Esophagus (tissue), 2 donors: ENCODE data around the gene DDX27. TPM values are rescaled to one million over a fixed set of nuclear protein-coding genes. Genes with fewer than 3 reads are reported as not detected.

ENCODE experiments used
- H3K27ac ChIP-seq, 2 donors: one replicate each; pipeline ENCODE4 v1.5.1; 2013; ENCODE audit warnings: low read depth in 2 of 2, mild to moderate bottlenecking in 2 of 2, inconsistent platforms in 1 of 2, low read length in 1 of 2, moderate library complexity in 1 of 2
- H3K27me3 ChIP-seq, 2 donors: one replicate each; pipeline ENCODE4 v1.6.1; 2013; ENCODE audit warnings: low read length in 2 of 2, control low read depth in 1 of 2, mild to moderate bottlenecking in 1 of 2; ENCODE audit not compliant: insufficient read depth in 2 of 2, control insufficient read depth in 1 of 2
- H3K36me3 ChIP-seq, 2 donors: one replicate each; pipeline ENCODE4 v1.6.1; 2013; ENCODE audit warnings: low read length in 1 of 2; ENCODE audit not compliant: control insufficient read depth in 2 of 2, insufficient read depth in 2 of 2
- H3K4me1 ChIP-seq, 2 donors: one replicate each; pipeline ENCODE4 v1.6.1; 2013; ENCODE audit warnings: low read length in 1 of 2; ENCODE audit not compliant: control insufficient read depth in 2 of 2, insufficient read depth in 2 of 2
- H3K4me3 ChIP-seq, 2 donors: one replicate each; pipeline ENCODE4 v1.5.1; 2013; ENCODE audit warnings: low read length in 2 of 2, mild to moderate bottlenecking in 2 of 2, low read depth in 1 of 2, moderate library complexity in 1 of 2
- H3K9me3 ChIP-seq, 2 donors: one replicate each; pipeline ENCODE4 v1.6.1; 2013; ENCODE audit warnings: mild to moderate bottlenecking in 2 of 2, low read depth in 1 of 2, low read length in 1 of 2, moderate library complexity in 1 of 2; ENCODE audit not compliant: control insufficient read depth in 2 of 2, insufficient read depth in 1 of 2
- WGBS, 2 donors: extraction: QIAGEN DNeasy Blood & Tissue Kit; methylation state at CpG; one replicate each; pipeline ENCODE4 v1.1.7; 2013; 5-methylcytosine and 5-hydroxymethylcytosine counted together
- polyA plus RNA-seq, 2 donors: library from polyadenylated mRNA; stranded (reverse); fragments of 200-250 nt; gene quantifications; one replicate each; pipeline ENCODE4 v1.2.3, GENCODE V29; 2013
- donor health status: healthy with polysubstance abuse.
- donor health status: Bipolar disorder and iron deficiency.

The DDX27 gene, protein sequence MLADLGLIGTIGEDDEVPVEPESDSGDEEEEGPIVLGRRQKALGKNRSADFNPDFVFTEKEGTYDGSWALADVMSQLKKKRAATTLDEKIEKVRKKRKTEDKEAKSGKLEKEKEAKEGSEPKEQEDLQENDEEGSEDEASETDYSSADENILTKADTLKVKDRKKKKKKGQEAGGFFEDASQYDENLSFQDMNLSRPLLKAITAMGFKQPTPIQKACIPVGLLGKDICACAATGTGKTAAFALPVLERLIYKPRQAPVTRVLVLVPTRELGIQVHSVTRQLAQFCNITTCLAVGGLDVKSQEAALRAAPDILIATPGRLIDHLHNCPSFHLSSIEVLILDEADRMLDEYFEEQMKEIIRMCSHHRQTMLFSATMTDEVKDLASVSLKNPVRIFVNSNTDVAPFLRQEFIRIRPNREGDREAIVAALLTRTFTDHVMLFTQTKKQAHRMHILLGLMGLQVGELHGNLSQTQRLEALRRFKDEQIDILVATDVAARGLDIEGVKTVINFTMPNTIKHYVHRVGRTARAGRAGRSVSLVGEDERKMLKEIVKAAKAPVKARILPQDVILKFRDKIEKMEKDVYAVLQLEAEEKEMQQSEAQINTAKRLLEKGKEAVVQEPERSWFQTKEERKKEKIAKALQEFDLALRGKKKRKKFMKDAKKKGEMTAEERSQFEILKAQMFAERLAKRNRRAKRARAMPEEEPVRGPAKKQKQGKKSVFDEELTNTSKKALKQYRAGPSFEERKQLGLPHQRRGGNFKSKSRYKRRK
- 10 to 100 TPM; 14.2 to 27.0 TPM for polyA plus RNA-seq

DNA sequence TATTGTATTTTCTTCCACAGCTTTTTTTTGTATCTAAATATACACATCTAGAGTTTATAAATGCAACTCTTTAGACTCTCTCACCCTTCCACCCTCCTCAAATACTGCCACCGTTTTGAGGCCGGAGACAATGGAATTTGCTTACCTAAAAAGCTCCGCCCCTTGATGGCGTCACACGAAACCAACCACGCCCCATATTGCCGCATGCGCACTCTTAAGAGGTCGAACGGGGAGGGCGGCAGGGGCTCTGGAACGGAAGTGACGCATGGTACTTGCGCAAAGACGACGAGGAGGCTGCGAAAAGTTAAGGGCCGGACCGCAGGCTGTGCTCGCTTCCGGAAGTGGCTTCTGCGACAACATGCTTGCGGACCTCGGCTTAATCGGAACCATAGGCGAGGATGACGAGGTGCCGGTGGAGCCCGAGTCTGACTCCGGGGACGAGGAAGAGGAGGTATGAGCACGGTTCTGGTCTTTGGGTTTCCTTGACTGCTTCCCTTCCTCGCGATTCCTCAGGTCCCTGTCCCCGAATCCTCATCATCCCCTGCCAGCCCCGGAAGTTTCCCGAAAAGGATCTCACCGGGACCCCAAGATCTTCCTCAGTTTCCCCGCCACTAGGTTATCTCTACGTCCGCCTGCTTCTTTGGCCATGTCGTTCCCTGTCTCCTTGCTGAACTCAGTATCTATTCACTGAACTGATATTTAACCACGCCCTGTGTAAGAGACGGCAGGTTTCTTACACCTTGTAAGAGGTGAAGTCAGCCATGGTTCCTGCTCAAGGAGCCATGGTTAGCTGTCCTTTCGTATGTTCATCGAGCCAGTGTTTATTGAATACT lies at the start of gene DDX27:
DDX27 (plus strand) TSS at position 326 of the 833 bp plus-strand sequence; CDS start at position 359, 33 bp downstream.
- H3K4me3 ChIP-seq: peak within 1 kb of the TSS; percentile 69 to 97
- H3K4me1 ChIP-seq: peaks cover 6% of the 10 kb centered on the region in 2 donors
- H3K27me3 ChIP-seq: no peaks in the 10 kb centered on the region
- H3K27ac ChIP-seq: peak within 1 kb of the TSS; percentile 86 to 97
- WGBS, 2 donors: 0% methylated on average over 46 of the region's 46 CpGs
- peaks cover 0 to 10% of the 10 kb centered on the region in 2 donors for H3K36me3 ChIP-seq
- no peaks in the 10 kb centered on the region for H3K9me3 ChIP-seq

DNA sequence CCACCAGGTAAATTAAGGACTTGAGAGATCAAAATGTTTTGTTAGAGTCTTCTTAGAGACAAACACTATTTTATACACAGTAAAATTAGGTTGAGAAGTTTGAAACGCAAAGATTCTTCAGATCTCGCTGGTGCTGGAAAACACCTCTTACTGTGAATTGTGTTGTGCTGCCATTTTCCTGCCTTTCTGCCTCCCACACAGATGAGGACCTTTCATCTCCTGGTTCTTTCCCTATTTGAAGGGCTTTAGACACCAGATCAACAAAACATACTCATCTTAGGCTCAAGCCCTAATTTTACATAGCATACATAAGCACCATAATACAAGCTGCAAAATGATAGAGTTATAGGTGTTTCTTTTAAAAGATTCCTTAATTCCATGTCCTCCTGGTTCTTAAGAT lies 49.7 kb upstream of the DDX27 start:
- Histone ChIP-seq H3K4me1 (peaks cover 0 to 2% of the 10 kb centered on the region in 2 donors), H3K27me3 (no peaks in the 10 kb centered on the region), H3K27ac (no peak overlapping the region), H3K9me3 (no peaks in the 10 kb centered on the region), H3K36me3 (peaks cover 0 to 4% of the 10 kb centered on the region in 2 donors), H3K4me3 (no peak overlapping the region)
- WGBS, 2 donors: 83 to 91% methylated on average over 2 of the region's 2 CpGs

DNA sequence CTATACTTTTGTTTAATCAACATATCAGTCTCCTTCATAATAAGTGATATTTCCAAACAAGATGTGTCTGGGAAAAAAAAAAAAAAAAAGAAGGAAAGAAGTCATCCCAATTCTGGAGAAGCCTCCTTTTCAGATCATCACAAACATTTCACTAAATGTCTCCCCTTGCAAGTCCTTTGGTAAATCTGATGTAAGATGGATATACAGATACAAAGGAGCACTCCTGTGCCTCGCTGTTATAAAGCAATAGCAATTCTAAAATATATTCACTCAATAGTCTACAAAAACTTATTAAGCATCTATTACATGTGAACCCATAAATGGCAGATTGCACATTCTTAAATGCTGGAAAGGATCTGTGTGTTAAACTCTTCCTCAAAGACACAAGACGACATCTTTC lies 48.5 kb upstream of the DDX27 start:
- Histone ChIP-seq H3K27ac (no peak overlapping the region), H3K4me1 (peaks cover 0 to 2% of the 10 kb centered on the region in 2 donors), H3K4me3 (no peak overlapping the region), H3K36me3 (no peaks in the 10 kb centered on the region), H3K9me3 (no peaks in the 10 kb centered on the region), H3K27me3 (no peaks in the 10 kb centered on the region)
- WGBS, 2 donors: 98 to 99% methylated on average over 2 of the region's 2 CpGs

DNA sequence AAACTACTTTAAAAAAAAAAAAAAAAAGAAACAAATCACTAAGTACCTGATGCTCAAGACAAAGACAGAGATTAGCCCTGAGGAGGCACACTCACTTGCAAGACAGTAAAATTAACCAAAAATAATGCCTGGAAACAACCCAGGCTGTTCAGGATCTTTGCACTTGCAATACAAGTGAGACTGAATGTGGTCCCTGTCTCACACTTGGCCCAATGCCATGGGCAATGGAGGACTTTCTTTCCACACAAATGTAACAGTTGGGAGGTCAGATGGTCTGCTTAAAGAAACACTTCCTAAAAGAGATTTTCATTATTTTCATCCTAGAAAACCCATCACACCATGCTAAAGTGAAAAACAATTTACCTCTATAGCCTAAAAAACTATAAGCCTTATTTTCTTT lies 47.3 kb upstream of the DDX27 start:
- H3K36me3 ChIP-seq: no peaks in the 10 kb centered on the region
- no peaks in the 10 kb centered on the region for H3K9me3 ChIP-seq
- peaks cover 0 to 2% of the 10 kb centered on the region in 2 donors for H3K4me1 ChIP-seq
- no peak overlapping the region for H3K4me3 ChIP-seq
- no peak overlapping the region for H3K27ac ChIP-seq
- H3K27me3 ChIP-seq: no peaks in the 10 kb centered on the region

DNA sequence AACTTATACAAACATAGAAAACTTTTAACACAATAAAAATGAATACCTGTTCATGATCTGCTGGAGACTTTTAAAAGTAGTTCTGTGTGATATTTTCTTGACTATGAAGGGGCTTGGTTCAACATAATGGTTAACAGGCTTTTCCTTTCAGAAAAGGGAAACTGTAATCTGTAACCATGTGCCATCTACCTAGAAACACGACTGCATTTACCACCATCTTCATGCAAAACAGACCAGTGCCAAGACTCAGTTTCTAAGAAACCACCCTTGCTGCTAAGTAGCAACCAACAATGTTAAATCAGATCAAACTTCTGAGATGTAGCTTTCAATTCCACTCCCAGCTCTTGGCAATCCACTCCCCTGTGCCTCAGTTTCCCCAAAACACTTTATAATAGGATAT lies 46.8 kb upstream of the DDX27 start:
- Histone ChIP-seq H3K9me3 (no peaks in the 10 kb centered on the region), H3K27me3 (no peaks in the 10 kb centered on the region), H3K36me3 (no peaks in the 10 kb centered on the region), H3K27ac (no peak overlapping the region), H3K4me1 (peaks cover 0 to 2% of the 10 kb centered on the region in 2 donors), H3K4me3 (no peak overlapping the region)
- WGBS, 2 donors: 22 to 32% methylated on average over 1 of the region's 1 CpG

DNA sequence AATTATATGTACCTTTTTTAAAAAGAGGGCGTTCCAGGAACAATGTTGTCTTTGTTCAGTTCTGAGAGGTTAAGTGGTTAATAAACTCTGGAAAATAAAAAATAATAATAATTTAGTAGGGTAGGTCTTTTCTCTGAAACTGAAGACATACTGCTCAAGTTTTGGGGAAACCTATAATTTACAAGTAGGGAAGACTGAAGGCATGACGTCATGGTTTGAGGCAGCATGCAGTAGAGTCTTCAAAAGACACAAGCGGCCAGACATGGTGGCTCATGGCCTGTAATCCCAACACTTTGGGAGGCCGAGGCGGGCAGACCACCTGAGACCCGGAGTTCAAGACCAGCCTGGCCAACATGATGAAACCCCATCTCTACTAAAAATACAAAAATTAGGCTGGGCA lies 45.0 kb upstream of the DDX27 start:
- Histone ChIP-seq H3K4me3 (no peak overlapping the region), H3K36me3 (peaks cover 0 to 3% of the 10 kb centered on the region in 2 donors), H3K9me3 (no peaks in the 10 kb centered on the region), H3K27ac (no peak overlapping the region), H3K27me3 (no peaks in the 10 kb centered on the region), H3K4me1 (no peaks in the 10 kb centered on the region)
- 96 to 97% methylated on average over 6 of the region's 6 CpGs for WGBS, 2 donors

DNA sequence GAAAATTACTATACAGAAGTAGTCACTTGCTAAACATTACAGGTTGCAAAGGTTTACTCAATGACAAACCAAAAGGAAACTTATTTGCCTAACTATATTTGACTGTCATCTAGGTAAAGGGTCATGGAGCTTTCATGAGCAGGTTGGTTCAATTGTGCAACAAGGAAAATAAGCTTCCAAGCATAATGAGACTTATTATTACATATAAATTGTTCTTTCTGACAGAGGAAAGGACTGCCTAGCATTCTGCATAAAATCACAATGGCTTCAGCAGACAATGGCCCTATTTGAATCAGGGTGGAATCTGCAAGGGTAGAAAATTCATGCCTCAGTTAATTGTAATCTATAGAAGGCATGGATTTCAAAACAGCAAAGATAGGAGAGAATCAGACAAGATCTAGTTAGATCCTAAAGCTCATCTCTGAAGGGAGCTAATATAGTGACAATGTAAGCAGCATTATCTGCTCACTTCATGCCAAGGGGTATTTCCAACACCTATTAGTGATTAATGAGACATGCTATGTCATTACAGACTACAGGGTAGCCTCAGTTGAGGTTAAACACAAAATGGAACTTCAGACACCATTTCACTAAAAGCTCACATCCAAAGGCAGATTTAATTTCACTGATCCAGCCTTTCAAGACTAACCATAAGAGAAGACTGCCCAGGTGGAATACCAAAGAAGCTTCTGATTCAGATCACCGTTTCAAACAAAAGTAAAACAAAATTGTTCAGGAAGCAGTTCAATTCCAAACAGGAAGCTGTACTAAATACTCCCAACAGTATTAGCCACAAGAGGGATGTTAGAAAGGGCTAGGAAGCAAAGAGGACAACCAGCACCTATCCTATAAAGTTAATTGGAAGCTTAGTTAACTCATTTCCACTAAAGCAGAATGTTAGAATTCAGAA lies 39.6 kb upstream of the DDX27 start:
- Histone ChIP-seq H3K9me3 (no peaks in the 10 kb centered on the region), H3K27me3 (no peaks in the 10 kb centered on the region), H3K4me3 (no peak overlapping the region), H3K4me1 (peaks cover 0 to 3% of the 10 kb centered on the region in 2 donors), H3K27ac (peak overlapping the region in 1 of 2 donors; percentile 8), H3K36me3 (peaks cover 0 to 3% of the 10 kb centered on the region in 2 donors)
- 12 to 19% methylated on average over 1 of the region's 1 CpG for WGBS, 2 donors

DNA sequence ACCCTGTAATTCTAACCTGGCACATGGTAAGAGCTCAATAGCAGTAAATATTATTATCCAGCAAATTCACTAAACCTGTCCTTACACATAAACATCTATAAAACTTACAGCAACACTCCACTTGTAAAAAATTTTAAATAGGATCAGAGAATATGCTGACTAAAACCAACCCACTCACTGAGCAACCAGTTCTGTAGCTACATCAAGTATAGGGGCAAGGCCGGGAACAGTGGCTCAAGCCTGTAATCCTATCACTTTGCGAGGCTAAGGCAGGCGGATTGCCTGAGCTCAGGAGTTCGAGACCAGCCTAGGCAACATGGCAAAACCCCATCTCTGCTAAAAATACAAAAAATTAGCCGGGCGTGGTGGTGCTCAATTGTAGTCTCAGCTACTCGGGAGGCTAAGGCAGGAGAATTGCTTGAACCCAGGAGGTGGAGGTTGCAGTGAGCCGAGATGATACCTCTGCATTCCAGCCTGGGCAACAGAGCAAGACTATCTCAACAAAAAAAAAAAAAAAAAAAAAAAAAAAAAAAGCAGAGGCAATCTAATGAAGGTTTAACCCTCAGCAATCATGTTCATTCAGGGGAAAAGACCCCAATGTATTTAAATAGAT lies 37.8 kb upstream of the DDX27 start:
- no peak overlapping the region for H3K4me3 ChIP-seq
- 84 to 86% methylated on average over 8 of the region's 8 CpGs for WGBS, 2 donors
- peaks cover 0 to 3% of the 10 kb centered on the region in 2 donors for H3K4me1 ChIP-seq
- H3K9me3 ChIP-seq: no peaks in the 10 kb centered on the region
- no peak overlapping the region for H3K27ac ChIP-seq
- peaks cover 0 to 3% of the 10 kb centered on the region in 2 donors for H3K36me3 ChIP-seq
- H3K27me3 ChIP-seq: no peaks in the 10 kb centered on the region
